NCI-H2107 (cell line): ENCODE results near the gene DLD.
"Not testable (repeated sequence)": the region's sequence is repeated elsewhere in the genome, so short reads cannot be mapped to it uniquely, and the experiment has no call there.

Experiments
- DNase-seq: peaks from one replicate; lab custom pipeline; 2025; lab: John Stamatoyannopoulos, UW

Gene DLD

GRCh38 chr7:107917763-107918651 is 27.0 kb downstream of the DLD start:
- DNase-seq: no peak

GRCh38 chr7:107918948-107919347 is 28.0 kb downstream of the DLD start:
- DNase-seq: no peak

GRCh38 chr7:107920048-107920772 is 29.2 kb downstream of the DLD start:
- DNase-seq: no peak

- not testable (repeated sequence) for DNase-seq
Measured at GRCh38 chr7:107921826-107922225, 30.8 kb downstream of the DLD start.

GRCh38 chr7:107922886-107923285 is 31.9 kb downstream of the DLD start:
- no peak for DNase-seq

GRCh38 chr7:107924841-107925504 is 34.0 kb downstream of the DLD start:
- no peak for DNase-seq

GRCh38 chr7:107926481-107926880 is 35.5 kb downstream of the DLD start:
- no peak for DNase-seq

- no peak for DNase-seq
Measured at GRCh38 chr7:107931740-107932515, 40.9 kb downstream of the DLD start.

GRCh38 chr7:107932805-107933204 is 41.8 kb downstream of the DLD start:
- DNase-seq: no peak

GRCh38 chr7:107933386-107934013 is 42.5 kb downstream of the DLD start:
- DNase-seq: no peak

- no peak for DNase-seq
Measured at GRCh38 chr7:107934991-107935770, 44.2 kb downstream of the DLD start.

GRCh38 chr7:107936312-107936711 is 45.3 kb downstream of the DLD start:
- no peak for DNase-seq

GRCh38 chr7:107937531-107937930 is 46.5 kb downstream of the DLD start:
- DNase-seq: no peak

- no peak for DNase-seq
Measured at GRCh38 chr7:107938456-107939250, 47.7 kb downstream of the DLD start.

GRCh38 chr7:107939573-107940489 is 48.8 kb downstream of the DLD start:
- DNase-seq: no peak

- no peak for DNase-seq
Measured at GRCh38 chr7:107940951-107941350, 50.0 kb downstream of the DLD start.

GRCh38 chr7:107943018-107943417 is 52.0 kb downstream of the DLD start:
- no peak for DNase-seq

GRCh38 chr7:107944411-107945169 is 53.6 kb downstream of the DLD start:
- no peak for DNase-seq
